ENCODE data around the gene SEPTIN3.
A peak's percentile ranks its signal among the peaks of the same experiment; 100 is the strongest.

The SEPTIN3 gene

GRCh38 chr22:41943661-41944209 lies 25.5 kb upstream of the SEPTIN3 start:
- H3K4me2 ChIP-seq (ENCODE audit: low read depth, low read length, poor library complexity, severe bottlenecking) = peak overlapping the region; percentile 37
- H3K9me3 ChIP-seq (ENCODE audit: insufficient read depth, low read depth, low read length) = no peaks in the 10 kb centered on the region
- no peaks in the 10 kb centered on the region for H3K27me3 ChIP-seq (ENCODE audit: insufficient read depth, low read length, poor library complexity, severe bottlenecking)
- H3K4me1 ChIP-seq (ENCODE audit: insufficient read depth, low read length, poor library complexity, severe bottlenecking) = peaks cover 44% of the 10 kb centered on the region
- peaks cover 28% of the 10 kb centered on the region for H4K20me1 ChIP-seq (ENCODE audit: insufficient read depth, low read length, poor library complexity, severe bottlenecking)
- H2AFZ ChIP-seq (ENCODE audit: low read length) = no peak overlapping the region
- H3K4me3 ChIP-seq (ENCODE audit: low read length, poor library complexity, severe bottlenecking) = no peak overlapping the region
- 0 out of 2 replicates have a peak, but pooled peaks cover 2% of the 10 kb centered on the region for H3F3A ChIP-seq (ENCODE audit: low read depth)
- H3K9ac ChIP-seq (ENCODE audit: low read depth, low read length, poor library complexity, severe bottlenecking) = peak overlapping the region; percentile 95
- no peak for TF ChIP-seq EZH2phosphoT487 (IDR thresholded peaks at IDR 0.05; ENCODE audit: borderline replicate concordance)
- TF ChIP-seq, protein P1, sequence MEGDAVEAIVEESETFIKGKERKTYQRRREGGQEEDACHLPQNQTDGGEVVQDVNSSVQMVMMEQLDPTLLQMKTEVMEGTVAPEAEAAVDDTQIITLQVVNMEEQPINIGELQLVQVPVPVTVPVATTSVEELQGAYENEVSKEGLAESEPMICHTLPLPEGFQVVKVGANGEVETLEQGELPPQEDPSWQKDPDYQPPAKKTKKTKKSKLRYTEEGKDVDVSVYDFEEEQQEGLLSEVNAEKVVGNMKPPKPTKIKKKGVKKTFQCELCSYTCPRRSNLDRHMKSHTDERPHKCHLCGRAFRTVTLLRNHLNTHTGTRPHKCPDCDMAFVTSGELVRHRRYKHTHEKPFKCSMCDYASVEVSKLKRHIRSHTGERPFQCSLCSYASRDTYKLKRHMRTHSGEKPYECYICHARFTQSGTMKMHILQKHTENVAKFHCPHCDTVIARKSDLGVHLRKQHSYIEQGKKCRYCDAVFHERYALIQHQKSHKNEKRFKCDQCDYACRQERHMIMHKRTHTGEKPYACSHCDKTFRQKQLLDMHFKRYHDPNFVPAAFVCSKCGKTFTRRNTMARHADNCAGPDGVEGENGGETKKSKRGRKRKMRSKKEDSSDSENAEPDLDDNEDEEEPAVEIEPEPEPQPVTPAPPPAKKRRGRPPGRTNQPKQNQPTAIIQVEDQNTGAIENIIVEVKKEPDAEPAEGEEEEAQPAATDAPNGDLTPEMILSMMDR (conservative IDR thresholded peaks at IDR 0.05; ENCODE audit: low read length) = no peak
- peaks cover 33% of the 10 kb centered on the region for H3K36me3 ChIP-seq (ENCODE audit: insufficient read depth, low read length)
- H3K79me2 ChIP-seq (ENCODE audit: insufficient read depth, low read length) = peaks cover 81% of the 10 kb centered on the region
- H3K9me2 ChIP-seq (replicated peaks; ENCODE audit: low read depth, low read length) = no peaks in the 10 kb centered on the region

GRCh38 chr22:41946629-41947423 lies 22.4 kb upstream of the SEPTIN3 start, which contains the start of gene CENPM:
TSS of gene CENPM (minus strand) at chr22:41947152. CDS start at chr22:41947076, 76 bp downstream.
- H2AFZ ChIP-seq (ENCODE audit: low read length) = peak within 1 kb of the TSS; percentile 83
- H3K4me2 ChIP-seq (ENCODE audit: low read depth, low read length, poor library complexity, severe bottlenecking) = peak within 1 kb of the TSS; percentile 89
- peak within 1 kb of the TSS; percentile 84 for H3K4me3 ChIP-seq (ENCODE audit: low read length, poor library complexity, severe bottlenecking)
- peaks cover 21% of the 10 kb centered on the region for H3K36me3 ChIP-seq (ENCODE audit: insufficient read depth, low read length)
- H3F3A ChIP-seq (ENCODE audit: low read depth) = no peaks in the 10 kb centered on the region
- H3K4me1 ChIP-seq (ENCODE audit: insufficient read depth, low read length, poor library complexity, severe bottlenecking) = peaks cover 49% of the 10 kb centered on the region
- H3K9me2 ChIP-seq (replicated peaks; ENCODE audit: low read depth, low read length) = no peaks in the 10 kb centered on the region
- H3K9me3 ChIP-seq (ENCODE audit: insufficient read depth, low read depth, low read length) = no peaks in the 10 kb centered on the region
- H3K9ac ChIP-seq (ENCODE audit: low read depth, low read length, poor library complexity, severe bottlenecking) = peak within 1 kb of the TSS; percentile 95
- H3K27me3 ChIP-seq (ENCODE audit: insufficient read depth, low read length, poor library complexity, severe bottlenecking) = no peaks in the 10 kb centered on the region
- peaks cover 62% of the 10 kb centered on the region for H3K79me2 ChIP-seq (ENCODE audit: insufficient read depth, low read length)
- TF ChIP-seq EZH2phosphoT487 (IDR thresholded peaks at IDR 0.05; ENCODE audit: borderline replicate concordance) = no peak
- TF ChIP-seq, protein P1 (conservative IDR thresholded peaks at IDR 0.05; ENCODE audit: low read length) = no peak
- peaks cover 14% of the 10 kb centered on the region for H4K20me1 ChIP-seq (ENCODE audit: insufficient read depth, low read length, poor library complexity, severe bottlenecking)

DNA sequence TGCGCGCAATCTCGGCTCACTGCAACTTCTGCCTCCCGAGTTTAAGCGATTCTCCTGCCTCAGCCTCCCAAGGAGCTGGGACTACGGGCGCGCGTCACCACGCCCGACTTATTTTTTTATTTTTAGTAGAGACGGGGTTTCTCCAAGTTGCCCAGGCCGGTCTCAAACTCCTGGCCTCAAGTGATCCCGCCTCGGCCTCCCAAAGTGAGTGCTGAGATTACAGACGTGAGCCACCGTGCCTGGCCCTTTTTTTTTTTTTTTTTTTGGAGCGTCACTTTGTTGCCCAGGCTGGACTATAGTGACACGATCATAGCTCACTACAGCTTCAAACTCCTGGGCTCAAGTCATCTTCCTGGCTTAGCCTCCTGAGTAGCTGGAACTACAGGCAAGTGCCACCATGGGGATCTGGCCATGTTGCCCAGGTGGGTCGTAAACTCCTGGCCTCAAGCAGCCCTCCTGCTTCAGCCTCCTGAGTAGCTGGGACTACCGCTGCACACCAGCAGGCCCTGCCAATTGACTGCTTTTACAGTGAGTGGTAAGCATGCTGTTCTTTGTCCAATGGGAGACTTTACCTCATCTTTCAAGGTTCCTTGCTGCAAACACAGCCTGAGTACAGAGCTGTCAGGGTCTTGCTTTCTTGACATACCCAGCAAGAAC lies 21.7 kb upstream of the SEPTIN3 start:
- TF ChIP-seq EZH2phosphoT487 (IDR thresholded peaks at IDR 0.05; ENCODE audit: borderline replicate concordance) = no peak
- TF ChIP-seq, protein P1 (conservative IDR thresholded peaks at IDR 0.05; ENCODE audit: low read length) = no peak
- H3K9me3 ChIP-seq (ENCODE audit: insufficient read depth, low read depth, low read length) = no peaks in the 10 kb centered on the region
- no peaks in the 10 kb centered on the region for H3F3A ChIP-seq (ENCODE audit: low read depth)
- no peaks in the 10 kb centered on the region for H3K9me2 ChIP-seq (replicated peaks; ENCODE audit: low read depth, low read length)
- no peaks in the 10 kb centered on the region for H3K27me3 ChIP-seq (ENCODE audit: insufficient read depth, low read length, poor library complexity, severe bottlenecking)
- peaks cover 49% of the 10 kb centered on the region for H3K4me1 ChIP-seq (ENCODE audit: insufficient read depth, low read length, poor library complexity, severe bottlenecking)
- peaks cover 21% of the 10 kb centered on the region for H3K36me3 ChIP-seq (ENCODE audit: insufficient read depth, low read length)
- H4K20me1 ChIP-seq (ENCODE audit: insufficient read depth, low read length, poor library complexity, severe bottlenecking) = peaks cover 14% of the 10 kb centered on the region
- H3K4me3 ChIP-seq (ENCODE audit: low read length, poor library complexity, severe bottlenecking) = peak overlapping the region; percentile 84
- H2AFZ ChIP-seq (ENCODE audit: low read length) = peak overlapping the region; percentile 83
- H3K9ac ChIP-seq (ENCODE audit: low read depth, low read length, poor library complexity, severe bottlenecking) = peak overlapping the region; percentile 95
- peak overlapping the region; percentile 89 for H3K4me2 ChIP-seq (ENCODE audit: low read depth, low read length, poor library complexity, severe bottlenecking)
- H3K79me2 ChIP-seq (ENCODE audit: insufficient read depth, low read length) = peaks cover 58% of the 10 kb centered on the region
